Measurements from ENCODE around the gene ABCC10.
"Not testable (repeated sequence)": the region's sequence is repeated elsewhere in the genome, so short reads cannot be mapped to it uniquely, and the experiment has no call there.

The ABCC10 gene

DNA sequence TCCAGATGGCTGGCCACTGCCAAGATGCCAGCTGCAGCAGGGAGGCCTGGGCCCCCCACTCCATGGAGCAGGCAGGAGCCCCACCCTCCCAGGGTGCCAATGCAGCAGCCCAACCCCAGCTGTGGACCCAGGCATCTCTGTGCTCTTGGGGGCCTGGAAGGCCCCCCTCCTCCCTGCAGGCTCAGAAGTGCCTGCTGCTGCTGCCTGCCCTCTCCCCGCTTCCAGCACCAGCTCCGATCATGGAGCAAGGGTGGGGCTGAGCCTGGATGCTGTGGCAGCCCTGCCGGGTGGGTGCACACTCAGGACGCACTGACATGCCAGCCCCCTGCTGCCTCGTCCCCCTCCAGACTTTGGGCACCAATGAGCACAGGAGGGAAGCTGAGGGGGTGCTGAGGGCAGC lies 14.8 kb upstream of the ABCC10 start:
- DNase-seq (ENCODE audit: low read depth), result no peak

GRCh38 chr6:43413002-43413401 lies 14.3 kb upstream of the ABCC10 start:
- DNase-seq (ENCODE audit: low read depth), result no peak

GRCh38 chr6:43415275-43415674 lies 12.1 kb upstream of the ABCC10 start:
- not testable (repeated sequence) for DNase-seq (ENCODE audit: low read depth)

- no peak for DNase-seq (ENCODE audit: low read depth)
Observed at GRCh38 chr6:43416935-43417334, 10.4 kb upstream of the ABCC10 start.

- DNase-seq (ENCODE audit: low read depth), result no peak
Observed at GRCh38 chr6:43420012-43420709, 7.2 kb upstream of the ABCC10 start.

- no peak for DNase-seq (ENCODE audit: low read depth)
Observed at GRCh38 chr6:43421831-43422230, 5.5 kb upstream of the ABCC10 start.

DNA sequence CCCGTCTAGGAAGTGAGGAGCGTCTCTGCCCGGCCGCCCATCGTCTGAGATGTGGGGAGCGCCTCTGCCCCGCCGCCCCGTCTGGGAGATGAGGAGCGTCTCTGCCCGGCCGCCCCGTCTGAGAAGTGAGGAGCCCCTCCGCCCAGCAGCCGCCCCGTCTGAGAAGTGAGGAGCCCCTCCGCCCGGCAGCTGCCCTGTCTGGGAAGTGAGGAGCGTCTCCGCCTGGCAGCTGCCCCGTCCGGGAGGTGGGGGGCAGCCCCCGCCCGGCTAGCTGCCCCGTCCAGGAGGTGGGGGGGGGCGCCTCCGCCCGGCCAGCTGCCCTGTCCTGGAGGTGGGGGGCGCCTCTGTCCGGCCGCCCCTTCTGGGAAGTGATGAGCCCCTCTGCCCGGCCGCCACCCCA lies 2.3 kb upstream of the ABCC10 start:
- DNase-seq (ENCODE audit: low read depth), result not testable (repeated sequence)

DNA sequence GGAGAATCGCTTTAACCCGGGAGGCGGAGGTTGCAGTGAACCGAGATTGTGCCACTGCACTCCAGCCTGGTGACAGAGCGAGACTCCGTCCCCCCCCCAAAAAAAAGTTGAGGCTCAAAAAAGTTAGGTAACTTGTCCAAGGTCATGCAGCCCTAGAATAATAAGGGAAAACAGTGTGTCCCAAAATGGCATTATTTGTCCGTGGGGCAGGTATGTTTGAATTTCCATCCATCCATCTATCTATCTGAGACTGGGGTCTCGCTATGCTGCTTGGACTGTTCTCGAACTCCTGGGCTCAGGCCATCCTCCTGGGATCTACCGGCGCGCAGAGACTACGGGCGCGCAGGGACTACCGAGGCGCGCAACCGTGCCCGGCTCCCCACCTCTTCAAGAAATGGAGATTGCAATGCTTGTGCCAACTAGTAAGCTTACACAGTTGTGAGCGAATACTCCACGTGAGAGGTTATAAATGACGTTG lies 374 bp upstream of the ABCC10 start:
- DNase-seq (ENCODE audit: low read depth), result no peak

DNA sequence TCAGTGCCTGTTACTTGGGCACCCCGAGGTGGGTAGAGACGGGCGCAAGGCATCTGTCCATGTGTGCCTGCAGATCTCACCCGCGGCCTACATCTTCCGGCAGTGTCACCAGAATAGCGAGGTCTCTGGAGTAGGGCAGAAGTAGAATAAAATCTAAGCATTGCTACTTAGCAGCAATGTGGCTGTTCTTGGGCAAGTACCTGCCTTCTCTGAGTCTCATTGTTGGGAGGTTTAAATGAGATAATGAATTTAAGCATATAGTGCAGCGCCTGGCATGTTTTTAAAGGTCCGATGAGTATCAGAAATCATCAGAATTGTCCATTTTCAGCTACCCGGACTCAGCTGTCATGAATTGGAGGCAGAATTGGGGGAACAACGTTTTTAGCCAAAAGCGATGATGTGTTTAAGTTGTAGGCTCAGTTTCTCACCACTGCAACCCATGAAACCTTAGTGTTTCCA lies 800 bp downstream of the ABCC10 start:
- DNase-seq (ENCODE audit: low read depth), result no peak

DNA sequence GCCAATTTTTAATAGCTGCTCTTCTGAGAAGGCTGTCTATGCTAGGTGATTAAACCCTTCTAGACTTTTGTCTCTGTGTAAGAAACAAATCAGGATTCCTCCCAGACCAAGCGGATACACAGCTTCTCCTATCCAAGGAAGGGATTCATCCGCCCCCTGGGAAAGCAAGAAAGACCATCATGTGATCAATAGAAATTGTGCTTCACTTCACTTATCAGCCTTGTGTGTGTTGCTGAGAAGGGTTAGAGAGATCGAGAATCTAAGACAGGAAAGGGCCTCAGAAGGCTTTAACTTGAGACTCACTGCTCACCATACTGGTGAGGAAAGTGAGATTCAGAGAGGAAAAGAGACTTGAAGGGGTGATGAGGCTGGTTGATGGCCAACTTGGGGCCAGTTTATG lies 1.5 kb downstream of the ABCC10 start:
- DNase-seq (ENCODE audit: low read depth), result no peak

DNA sequence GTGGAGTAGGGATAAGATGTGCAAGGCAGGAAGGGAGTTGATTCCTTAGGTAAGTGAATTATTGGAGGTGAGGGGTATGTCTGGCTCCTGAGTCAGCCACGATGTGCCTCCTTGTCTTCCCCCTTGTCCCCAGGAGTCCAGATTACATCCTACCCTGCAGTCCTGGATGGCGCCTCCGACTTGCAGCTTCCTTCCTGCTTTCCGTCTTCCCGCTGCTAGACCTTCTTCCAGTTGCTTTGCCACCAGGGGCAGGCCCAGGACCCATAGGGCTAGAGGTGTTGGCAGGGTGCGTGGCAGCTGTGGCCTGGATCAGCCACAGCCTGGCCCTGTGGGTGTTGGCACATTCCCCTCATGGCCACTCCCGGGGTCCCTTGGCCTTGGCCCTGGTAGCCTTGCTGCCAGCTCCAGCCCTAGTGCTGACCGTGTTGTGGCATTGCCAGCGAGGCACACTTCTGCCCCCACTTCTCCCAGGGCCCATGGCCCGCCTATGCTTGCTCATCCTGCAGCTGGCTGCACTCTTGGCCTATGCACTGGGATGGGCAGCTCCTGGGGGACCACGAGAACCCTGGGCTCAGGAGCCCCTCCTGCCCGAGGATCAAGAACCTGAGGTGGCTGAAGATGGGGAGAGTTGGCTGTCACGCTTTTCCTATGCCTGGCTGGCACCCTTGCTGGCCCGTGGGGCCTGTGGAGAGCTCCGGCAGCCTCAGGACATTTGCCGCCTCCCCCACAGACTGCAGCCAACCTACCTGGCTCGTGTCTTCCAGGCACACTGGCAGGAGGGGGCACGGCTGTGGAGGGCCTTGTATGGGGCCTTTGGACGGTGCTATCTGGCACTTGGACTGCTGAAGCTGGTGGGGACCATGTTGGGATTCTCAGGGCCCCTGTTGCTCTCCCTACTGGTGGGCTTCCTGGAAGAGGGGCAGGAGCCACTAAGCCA lies 4.9 kb downstream of the ABCC10 start:
- no peak for DNase-seq (ENCODE audit: low read depth)

GRCh38 chr6:43433148-43433547 lies 5.8 kb downstream of the ABCC10 start:
- no peak for DNase-seq (ENCODE audit: low read depth)

GRCh38 chr6:43434001-43434840 lies 6.9 kb downstream of the ABCC10 start:
- DNase-seq (ENCODE audit: low read depth), result no peak

DNA sequence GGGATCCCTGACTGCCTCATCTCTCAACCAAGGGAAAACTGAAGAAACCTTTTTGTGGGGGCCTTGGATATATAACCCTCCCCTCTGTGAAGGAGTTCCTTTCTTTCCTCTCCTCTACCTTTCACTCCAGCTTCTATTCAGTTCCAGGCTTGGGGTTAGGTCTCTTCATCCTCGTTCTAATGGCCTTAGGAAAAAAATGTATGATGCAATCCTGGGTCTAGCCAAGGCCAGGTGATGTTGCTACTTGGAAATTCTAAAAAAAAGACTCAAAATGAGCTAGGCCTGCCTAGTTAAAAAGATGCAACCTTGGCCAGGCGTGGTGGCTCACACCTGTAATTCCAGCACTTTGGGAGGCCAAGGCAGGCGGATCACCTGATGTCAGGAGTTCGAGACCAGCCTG lies 7.6 kb downstream of the ABCC10 start:
- no peak for DNase-seq (ENCODE audit: low read depth)

- DNase-seq (ENCODE audit: low read depth), result no peak
Observed at GRCh38 chr6:43435682-43436437, 8.5 kb downstream of the ABCC10 start.

GRCh38 chr6:43436577-43437282 lies 9.4 kb downstream of the ABCC10 start:
- DNase-seq (ENCODE audit: low read depth), result no peak

GRCh38 chr6:43437700-43438099 lies 10.4 kb downstream of the ABCC10 start:
- DNase-seq (ENCODE audit: low read depth), result no peak

DNA sequence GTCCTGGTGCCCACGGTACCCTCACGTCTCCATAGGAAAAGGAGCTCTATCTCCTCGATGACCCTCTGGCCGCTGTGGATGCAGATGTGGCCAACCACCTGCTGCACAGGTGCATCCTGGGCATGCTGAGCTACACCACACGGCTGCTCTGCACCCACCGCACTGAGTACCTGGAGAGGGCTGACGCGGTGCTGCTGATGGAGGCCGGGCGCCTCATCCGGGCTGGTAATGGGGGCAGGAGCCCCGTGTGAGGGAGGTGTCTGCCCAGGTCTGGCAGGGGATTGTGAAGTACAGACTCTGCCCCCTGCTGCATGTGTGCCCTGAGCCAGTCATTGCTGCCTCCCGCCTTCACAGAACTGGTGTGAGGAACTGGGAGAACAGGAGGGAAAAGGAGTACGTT lies 15.6 kb downstream of the ABCC10 start:
- no peak for DNase-seq (ENCODE audit: low read depth)

GRCh38 chr6:43444036-43444435 lies 16.7 kb downstream of the ABCC10 start:
- DNase-seq (ENCODE audit: low read depth), result no peak

DNA sequence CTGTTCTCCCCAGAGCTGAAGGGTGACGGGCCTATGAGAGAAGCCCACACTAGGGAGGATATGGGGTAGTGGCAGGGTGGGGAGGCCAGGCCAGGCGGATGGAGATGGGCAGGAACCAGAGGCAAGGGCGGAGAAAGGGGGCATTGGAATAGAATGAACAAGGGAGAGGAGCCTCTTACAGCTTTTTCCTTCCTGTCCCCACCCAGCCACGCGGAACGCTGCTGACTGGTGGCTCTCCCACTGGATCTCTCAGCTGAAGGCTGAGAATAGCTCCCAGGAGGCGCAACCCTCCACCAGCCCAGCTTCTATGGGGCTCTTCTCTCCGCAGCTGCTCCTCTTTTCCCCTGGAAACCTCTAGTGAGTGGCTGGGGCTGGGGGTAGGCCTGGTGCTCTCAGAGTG lies 17.2 kb downstream of the ABCC10 start:
- no peak for DNase-seq (ENCODE audit: low read depth)

DNA sequence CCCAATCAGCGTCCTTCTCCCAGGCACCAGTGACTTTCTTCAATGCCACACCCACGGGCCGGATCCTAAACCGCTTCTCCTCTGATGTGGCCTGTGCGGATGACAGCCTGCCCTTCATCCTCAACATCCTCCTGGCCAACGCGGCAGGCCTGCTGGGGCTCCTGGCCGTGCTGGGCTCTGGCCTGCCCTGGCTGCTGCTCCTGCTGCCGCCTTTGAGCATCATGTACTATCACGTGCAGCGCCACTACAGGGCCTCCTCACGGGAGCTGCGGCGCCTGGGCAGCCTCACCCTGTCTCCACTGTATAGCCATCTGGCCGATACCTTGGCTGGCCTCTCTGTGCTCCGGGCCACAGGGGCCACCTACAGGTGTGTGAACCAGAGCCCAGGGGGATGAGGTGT lies 18.2 kb downstream of the ABCC10 start:
- no peak for DNase-seq (ENCODE audit: low read depth)

All from stimulated activated CD8-positive, alpha-beta memory T cell treated with anti-CD3 and anti-CD28 coated beads, Interleukin-15, amount 100 ng/mL, for 24 hours (primary cell).